GM18507 (cell line): ENCODE results near the gene TATDN2.

Experiments used
- DNase-seq: peaks from one replicate; pipeline ENCODE4 v3.0.0; 2011; ENCODE audit warnings: low read depth; ENCODE audit not compliant: insufficient read length; ENCODE audit errors: extremely low spot score
- FAIRE-seq: peaks from 2 replicates; lab custom pipeline; 2011; peaks lifted over from hg19 to GRCh38; lab: Jason Lieb, UNC

TATDN2 gene

DNA sequence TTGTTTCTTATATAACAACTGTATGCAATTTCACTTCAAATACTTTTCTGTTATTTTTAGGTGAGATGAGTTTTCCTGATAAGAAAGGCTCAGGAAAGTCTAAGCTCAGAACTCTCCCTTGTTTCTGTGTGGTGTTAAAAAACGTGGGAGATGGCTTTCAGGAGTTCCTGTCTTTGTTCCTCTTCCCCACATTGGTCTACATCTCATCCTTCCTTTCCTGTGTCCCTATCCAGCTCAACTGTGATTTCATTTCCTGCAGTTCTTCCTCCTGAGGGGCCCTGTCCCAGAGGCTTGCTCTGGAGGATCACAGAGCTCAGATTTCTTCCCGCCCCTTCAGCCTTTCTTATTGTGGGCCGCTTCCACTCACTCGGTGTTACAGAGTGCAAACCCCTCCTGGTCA, 61.5 kb downstream of the TATDN2 start:
- DNase-seq (no peak), FAIRE-seq (no peak)

DNA sequence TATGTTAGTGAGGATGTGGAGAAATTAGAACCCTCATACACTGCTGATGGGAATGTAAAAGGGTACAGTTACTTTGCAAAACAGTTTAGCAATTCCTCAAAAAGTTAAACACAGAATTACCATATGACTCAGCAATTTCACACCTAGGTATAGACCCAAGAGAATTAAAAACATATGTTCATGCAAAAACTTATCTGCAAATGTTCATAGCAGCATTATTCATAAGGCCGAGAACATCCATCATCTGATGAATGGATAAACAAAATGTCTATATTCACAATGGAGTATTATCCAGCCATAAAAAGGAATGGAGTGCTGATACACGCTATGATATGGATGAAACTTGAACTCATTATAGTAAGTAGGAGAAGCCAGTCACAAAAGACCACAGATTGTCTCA, 62.3 kb downstream of the TATDN2 start:
- FAIRE-seq (no peak), DNase-seq (no peak)

DNA sequence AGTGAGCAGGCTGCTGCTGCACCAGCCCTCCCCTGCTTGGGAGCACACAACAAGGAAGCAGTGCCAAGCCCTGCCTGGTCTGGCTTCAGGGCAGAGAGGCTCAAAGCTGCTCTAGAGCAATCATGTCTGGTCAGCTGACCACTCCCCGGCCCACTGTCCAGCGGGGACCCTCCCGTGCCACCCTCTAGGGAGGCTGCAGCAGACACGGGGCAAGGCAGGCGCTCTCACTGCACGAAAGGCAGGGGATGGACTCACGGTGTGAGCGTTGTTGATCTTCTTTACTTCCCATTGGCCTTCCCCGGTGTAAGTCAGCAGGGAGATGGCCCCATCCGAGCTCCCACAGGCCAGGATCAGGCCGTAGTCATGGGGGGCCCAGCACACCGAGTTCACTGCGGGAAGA, 63.5 kb downstream of the TATDN2 start:
- no peak for DNase-seq
- FAIRE-seq: no peak

DNA sequence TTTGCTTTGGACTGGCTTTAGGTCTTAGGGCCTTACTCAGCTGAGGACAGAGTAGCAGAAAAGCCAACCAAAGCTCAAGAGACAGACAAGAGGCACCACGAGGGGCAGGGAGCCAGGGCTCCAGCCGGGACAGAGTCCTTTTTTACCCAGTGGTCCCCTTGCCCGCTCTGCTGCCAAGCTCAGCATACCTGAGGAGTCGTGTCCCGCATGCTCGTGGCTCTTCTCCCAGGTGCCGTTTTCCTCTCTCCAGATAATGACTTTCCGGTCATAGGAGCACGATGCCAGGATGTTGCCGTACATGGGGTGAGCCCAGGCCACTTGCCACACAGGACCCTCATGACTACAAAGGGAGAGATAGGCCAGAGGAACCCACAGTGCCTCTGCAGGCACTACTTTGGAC, 64.1 kb downstream of the TATDN2 start:
- DNase-seq (no peak), FAIRE-seq (no peak)

DNA sequence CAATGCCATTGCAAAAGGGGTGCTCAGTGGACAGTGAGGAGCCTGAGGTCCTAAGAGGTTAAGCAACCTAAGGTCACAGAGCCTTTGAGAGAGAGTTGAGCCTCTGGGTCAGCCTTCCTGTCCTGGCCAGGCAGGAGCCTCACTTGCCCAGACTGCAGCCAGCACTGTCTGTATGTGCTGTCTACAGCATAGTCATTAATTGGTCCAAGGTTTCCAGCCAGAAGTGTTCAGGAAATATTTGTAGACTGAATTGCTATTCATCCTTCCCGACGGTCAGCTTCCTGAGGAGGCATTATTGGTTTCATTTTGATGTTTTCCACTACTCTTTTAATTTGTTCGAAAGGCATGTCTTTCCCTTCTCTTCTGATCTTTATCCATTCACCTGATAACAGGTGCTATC, 64.6 kb downstream of the TATDN2 start:
- DNase-seq (no peak), FAIRE-seq (no peak)

DNA sequence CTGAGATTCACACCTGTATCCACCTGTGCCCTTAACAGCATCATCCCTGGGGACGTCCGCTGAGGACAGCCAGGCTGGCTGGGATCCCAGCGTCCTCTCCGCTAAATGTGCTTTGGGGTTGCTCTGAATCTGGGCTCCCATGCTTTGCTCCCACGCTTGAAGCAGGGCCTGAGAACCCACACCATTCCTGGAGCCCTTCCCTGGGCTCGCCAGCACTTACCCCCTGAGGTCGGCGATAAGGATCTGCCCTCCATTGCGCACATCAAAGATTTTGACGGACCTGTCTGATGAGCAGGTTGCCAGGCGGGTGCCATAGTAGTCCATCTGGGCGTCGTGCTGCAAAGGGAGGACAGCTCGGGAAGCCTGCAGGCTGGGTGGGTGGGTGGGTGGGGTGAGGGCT, 66.8 kb downstream of the TATDN2 start:
- no peak for DNase-seq
- no peak for FAIRE-seq

DNA sequence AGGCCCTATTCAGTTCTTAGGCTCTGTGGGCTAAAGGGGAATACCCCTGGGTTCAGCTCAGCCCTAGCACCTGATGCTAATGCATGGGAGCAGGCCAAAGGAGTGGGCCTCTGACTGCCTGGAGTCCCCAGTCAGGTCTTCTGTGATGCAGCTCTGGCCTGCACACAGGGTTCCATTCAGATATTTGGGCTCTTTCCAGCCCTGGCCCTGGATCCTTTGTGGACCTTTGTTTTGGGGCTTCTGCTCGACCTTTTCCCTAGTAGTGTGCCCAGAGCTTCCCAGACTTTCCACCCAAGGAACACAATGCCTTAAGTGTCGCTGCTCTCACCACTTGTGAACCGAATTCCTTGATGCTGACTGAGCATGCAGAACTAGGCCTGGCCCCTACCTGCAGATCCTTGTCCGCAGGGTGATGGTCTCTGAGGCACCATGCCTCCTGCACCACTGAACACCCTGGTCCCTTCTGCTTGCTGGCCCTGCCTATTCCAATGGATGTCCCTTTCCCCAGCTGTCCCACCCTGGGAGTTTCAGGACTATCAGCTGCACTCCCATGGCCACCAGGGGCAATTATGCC, 67.6 kb downstream of the TATDN2 start:
- DNase-seq: no peak
- no peak for FAIRE-seq

DNA sequence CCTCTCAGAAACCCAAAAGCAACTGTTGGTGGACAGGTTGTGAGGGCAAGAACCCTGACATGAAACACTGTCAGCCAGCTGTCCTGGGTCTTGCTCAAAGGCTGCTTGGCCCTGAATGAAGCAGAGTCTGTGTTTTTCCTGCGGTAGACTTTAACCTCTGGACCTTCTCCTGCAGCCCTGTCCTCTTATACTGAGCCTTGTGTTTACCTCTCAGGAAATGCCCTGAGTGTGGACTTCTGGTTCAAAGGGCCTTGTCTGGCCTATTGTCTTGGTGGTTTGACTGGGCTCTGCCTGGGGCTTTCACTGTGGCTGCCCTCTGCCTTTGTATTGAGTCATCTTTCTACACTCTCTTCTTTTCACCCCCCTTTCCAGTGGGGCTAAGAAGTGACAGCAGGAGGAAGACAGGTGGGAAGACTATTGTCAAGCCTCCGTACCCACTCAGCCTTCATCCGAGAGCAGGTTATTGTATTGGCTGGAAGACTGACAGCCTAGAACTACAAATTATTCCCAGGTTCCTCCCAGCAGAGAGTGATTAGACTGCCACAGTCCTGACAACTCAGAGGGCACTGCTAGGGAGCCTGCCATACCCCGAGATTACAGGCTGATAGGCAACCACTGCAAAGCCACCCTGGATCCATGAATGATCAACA, 69.2 kb downstream of the TATDN2 start:
- FAIRE-seq: no peak

DNA sequence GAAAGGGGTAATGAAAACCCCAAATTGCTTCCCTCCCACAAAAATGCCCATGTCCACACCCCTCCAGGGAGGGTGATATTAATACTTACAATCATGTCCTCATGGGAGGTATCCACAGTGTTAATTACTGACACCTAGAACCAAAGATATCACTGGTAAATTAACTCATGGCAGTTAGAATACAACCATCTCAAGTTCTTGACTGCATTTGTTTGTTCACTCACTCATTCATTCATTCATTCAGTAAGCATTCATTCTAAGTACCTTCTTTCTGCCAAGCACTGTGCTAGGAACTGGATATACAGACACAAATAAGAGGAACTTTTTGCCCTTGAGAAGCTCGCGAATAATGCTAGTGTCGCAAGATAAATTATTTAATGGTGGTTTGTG, 69.7 kb downstream of the TATDN2 start:
- FAIRE-seq (no peak), DNase-seq (no peak)

More for the DNA sequence above, 69.2 kb downstream of the TATDN2 start:
- DNase-seq: no peak

DNA sequence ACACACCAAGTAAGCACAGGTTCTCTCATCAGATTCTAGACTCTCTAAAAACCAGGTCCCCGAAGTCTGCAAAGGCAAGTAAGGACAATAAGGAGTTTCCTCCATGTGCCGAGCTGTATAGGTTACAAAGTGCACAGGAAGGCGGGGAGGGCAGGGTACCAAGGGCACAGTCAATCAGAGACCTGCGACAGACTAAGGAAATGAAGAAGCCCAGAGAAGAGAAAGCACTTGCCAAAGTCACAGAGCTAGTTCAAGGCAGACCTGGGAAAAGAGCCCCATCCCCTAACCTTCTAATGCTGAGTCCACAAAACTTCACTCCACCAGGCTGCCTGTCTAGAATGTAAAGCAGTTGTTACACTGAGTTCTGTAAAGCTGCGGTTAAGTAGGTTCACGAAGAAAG, 71.0 kb downstream of the TATDN2 start:
- FAIRE-seq (no peak), DNase-seq (no peak)

DNA sequence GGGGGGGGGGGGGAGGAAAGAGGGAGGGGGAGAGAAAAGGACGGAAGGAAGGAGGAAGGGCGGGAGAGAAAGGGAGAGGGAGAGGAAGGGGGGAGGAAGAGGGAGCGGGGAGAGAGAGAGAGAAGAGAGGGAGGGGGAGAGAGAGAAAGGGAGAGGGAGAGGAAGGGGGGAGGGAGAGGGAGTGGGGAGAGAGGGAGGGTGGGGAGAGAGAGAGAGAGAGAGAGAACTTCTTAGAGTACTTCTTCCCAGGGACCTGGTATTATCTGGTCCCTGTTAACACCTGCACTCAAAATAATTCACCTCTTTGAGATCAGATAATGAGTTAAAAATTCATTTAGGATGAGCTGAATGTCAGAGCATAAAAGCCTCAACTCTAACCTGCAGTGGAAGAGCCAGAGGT, 71.5 kb downstream of the TATDN2 start:
- no peak for FAIRE-seq
- DNase-seq: no peak

DNA sequence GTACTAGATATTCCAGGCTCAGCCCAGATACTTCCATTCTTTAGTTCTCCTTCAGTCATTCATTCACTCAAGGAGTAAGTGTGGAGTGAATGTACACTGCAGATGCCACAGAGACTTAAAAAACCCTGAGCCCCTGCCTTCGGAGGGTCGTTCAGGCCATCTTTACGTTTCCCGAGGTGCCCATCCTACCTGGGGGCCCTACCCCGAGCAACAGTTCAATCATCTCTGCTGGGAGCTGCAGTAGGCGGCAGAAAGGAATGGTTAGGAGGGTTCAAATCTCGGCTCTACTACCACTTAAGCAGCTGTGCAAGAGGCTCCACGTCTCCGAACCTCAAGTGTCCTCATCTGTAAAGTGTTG, 72.0 kb downstream of the TATDN2 start:
- FAIRE-seq (no peak), DNase-seq (no peak)

DNA sequence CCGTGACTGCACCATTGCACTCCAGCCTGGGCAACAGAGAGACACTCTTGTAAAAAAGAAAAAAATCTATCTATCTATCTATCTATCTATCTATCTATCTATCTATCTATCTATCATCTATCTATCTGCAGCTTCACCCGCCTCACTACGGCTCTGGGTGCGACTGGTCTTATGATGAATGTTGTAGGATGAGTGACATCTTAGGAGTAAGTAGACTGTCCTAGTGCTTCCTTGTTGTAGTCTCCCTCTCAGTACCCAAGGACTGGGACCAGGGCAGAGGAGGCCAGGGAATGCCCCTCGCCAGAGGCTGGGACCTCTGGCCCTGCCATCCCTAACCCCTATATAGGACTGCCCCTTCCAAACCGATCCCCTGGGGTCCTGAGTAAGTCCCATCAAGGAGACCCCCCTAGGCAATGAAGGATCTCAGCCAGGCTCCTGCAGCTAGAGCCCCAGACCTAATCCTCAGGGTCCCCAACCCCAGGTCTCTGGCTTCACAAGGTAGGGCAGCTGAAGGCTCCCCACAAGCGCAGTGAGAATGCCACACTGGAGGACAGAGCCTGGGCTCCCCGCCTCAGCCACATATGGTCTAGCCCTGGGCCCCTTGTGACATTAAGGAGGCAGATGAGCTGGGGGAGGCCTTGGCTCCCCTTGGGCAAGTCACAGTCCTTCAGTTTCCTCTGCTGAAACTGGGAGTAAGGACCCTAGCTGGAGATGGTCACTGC, 73.5 kb downstream of the TATDN2 start:
- FAIRE-seq (no peak), DNase-seq (no peak)

DNA sequence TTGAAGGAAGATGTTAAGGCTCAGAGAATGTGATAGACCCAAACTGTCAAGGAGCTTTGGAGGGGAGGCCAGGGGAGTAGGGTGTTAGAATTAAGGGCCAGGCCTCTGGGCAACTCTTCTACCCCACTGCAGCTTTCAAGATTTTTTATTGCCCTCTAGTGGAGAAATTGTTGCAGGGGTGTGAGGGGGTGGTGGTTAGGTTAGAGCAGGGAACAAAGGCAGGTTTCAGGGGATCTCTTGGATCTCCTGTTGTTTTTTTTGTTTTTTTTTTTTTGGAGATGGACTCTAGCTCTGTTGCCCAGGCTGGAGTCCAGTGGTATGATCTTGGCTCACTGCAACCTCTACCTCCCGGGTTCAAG, 74.1 kb downstream of the TATDN2 start:
- no peak for DNase-seq
- FAIRE-seq: no peak

DNA sequence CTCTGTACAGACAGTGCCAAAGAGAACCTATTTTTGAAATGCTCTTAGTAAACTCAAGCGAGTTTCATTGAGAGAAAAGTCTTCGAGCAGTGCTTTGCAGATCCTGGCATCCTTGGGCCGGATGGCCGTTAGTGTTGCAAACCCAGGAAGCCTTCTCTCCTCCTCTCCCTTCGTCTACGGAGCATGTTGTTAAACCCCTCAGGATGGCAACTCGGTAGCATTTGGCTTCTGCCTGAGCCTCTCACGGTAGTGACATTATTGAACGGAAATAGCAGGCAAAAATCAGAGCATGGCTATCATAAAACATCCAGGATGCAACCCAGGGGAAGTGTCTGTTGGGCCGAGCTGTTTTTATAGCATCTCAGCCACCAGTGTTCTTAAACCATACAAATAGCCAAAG, 79.3 kb downstream of the TATDN2 start:
- FAIRE-seq: no peak
- DNase-seq: no peak

DNA sequence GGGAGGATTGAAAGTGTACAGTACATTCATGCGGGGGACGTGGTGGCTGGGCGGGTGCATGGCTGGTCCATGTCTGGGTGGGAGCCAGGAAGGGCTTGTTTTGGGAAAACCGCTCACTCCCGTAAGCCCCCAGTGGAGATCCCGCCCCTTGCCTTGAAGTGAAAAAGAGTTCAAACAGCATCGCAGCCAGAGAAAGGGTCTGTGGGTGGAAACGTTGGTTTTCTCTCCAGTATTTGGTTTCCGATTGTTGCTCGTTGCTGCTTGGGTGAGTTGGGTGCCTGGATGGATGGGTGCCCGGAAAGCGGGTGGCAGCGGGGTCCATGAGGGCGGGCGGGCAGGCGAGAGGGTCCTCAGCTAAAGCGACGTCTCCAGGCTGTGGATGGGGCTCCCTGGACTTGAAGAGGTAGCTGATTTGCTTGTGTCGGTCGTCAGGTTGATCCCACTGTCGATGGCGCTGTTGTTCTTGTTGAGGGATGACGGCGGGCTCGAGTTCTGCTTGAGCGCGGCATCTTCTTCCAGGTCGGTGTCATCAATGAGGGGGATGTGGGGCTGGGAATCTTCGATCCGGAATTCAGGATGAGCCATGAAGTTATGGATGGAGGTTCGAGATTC, 80.3 kb downstream of the TATDN2 start:
- FAIRE-seq (no peak), DNase-seq (no peak)

DNA sequence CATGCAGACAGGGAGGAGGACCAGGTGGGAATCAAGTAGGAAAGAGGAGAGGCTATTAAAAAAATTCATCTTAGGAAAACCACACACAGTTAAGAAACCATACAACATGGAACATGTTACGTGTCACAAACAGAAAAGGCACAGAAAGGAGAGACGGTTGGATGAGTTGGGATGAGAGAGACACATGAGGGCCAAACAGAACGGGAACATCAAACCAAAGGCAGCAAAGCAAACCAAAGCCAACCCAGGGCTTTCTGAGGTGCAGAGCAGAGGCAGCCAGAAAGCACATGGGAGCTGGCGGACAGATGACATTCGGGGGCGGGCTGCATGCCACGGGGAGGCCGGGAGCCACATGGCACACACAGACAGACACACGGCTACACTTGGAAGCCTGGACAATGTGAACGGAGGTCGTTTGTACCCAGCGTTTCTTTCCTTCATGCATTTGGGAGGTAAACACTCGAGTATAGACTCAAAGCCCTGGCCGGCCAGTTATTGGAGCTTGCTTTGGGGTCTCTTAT, 81.3 kb downstream of the TATDN2 start:
- FAIRE-seq (no peak), DNase-seq (no peak)

DNA sequence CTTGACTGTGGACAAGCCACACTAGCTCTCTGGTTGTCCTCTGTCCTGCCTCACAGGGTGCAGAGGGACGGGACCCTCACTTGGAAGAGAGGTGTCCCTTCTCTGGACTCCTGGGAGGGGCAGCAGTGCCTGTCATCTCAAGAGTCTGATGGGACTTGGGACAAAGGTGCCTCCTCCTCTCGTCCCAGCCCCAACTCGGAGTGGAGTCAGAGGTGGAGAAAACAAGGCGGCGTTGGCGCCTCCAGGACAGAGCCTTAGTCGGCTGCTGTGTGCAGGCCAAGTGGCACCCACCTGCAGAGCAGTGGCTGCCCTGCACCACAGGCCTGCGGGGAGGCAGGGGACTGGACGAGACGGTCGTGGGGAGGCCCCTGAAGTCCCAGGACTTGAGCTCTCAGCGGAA, 82.1 kb downstream of the TATDN2 start:
- no peak for FAIRE-seq
- no peak for DNase-seq
